ENCODE data around the gene SCAMP5.

The SCAMP5 gene

GRCh38 chr15:75036212-75036616 is 40.9 kb downstream of the SCAMP5 start:
- no peak for FAIRE-seq
- no peak for DNase-seq (ENCODE audit: insufficient read length, low spot score)
- TF ChIP-seq PAX5 (IDR thresholded peaks at IDR 0.05; ENCODE audit: insufficient read depth, low read length, severe bottlenecking) (no peak), POLR2A (IDR thresholded peaks at IDR 0.05; ENCODE audit: low read depth, low read length) (no peak), POU2F2 (IDR thresholded peaks at IDR 0.05; ENCODE audit: low read depth, low read length) (no peak), POLR2AphosphoS5 (IDR thresholded peaks at IDR 0.05; ENCODE audit: low read depth, low read length) (no peak)

- no peak for DNase-seq (ENCODE audit: insufficient read length, low spot score)
- TF ChIP-seq POLR2AphosphoS5 (IDR thresholded peaks at IDR 0.05; ENCODE audit: low read depth, low read length) (no peak), POLR2A (IDR thresholded peaks at IDR 0.05; ENCODE audit: low read depth, low read length) (no peak), POU2F2 (IDR thresholded peaks at IDR 0.05; ENCODE audit: low read depth, low read length) (no peak), PAX5 (IDR thresholded peaks at IDR 0.05; ENCODE audit: insufficient read depth, low read length, severe bottlenecking) (no peak), TAF1 (IDR thresholded peaks at IDR 0.05; ENCODE audit: low read depth, low read length) (no peak), SPI1 (IDR thresholded peaks at IDR 0.05; ENCODE audit: low read depth, low read length) (no peak)
- FAIRE-seq = no peak
Measured at GRCh38 chr15:75037685-75038084, 42.3 kb downstream of the SCAMP5 start.

- no peak for TF ChIP-seq SPI1 (IDR thresholded peaks at IDR 0.05; ENCODE audit: low read depth, low read length)
- no peak for TF ChIP-seq TAF1 (IDR thresholded peaks at IDR 0.05; ENCODE audit: low read depth, low read length)
- no peak for TF ChIP-seq PAX5 (IDR thresholded peaks at IDR 0.05; ENCODE audit: insufficient read depth, low read length, severe bottlenecking)
- no peak for TF ChIP-seq POLR2AphosphoS5 (IDR thresholded peaks at IDR 0.05; ENCODE audit: low read depth, low read length)
- no peak for TF ChIP-seq POU2F2 (IDR thresholded peaks at IDR 0.05; ENCODE audit: low read depth, low read length)
- TF ChIP-seq POLR2A (IDR thresholded peaks at IDR 0.05; ENCODE audit: low read depth, low read length) = no peak
- FAIRE-seq (no peak), DNase-seq (ENCODE audit: insufficient read length, low spot score) (no peak)
Measured at GRCh38 chr15:75038231-75038630, 42.9 kb downstream of the SCAMP5 start.

GRCh38 chr15:75042730-75043508 is 47.6 kb downstream of the SCAMP5 start:
- peak; percentile 96 for FAIRE-seq
- peak; percentile 67 for DNase-seq (ENCODE audit: insufficient read length, low spot score)
- peak; percentile 78; the same call in 1 of the 2 replicates for TF ChIP-seq POU2F2 (IDR thresholded peaks at IDR 0.05; ENCODE audit: low read depth, low read length)
- TF ChIP-seq POLR2AphosphoS5 (IDR thresholded peaks at IDR 0.05; ENCODE audit: low read depth, low read length) = peak; percentile 74; the same call in 1 of the 2 replicates
- TF ChIP-seq TAF1 (IDR thresholded peaks at IDR 0.05; ENCODE audit: low read depth, low read length) = peak; percentile 15
- TF ChIP-seq PAX5 (IDR thresholded peaks at IDR 0.05; ENCODE audit: insufficient read depth, low read length, severe bottlenecking) = peak; percentile 22
- TF ChIP-seq POLR2A (IDR thresholded peaks at IDR 0.05; ENCODE audit: low read depth, low read length) = peak; percentile 58; the same call in 1 of the 2 replicates
- peak; percentile 100 for TF ChIP-seq SPI1 (IDR thresholded peaks at IDR 0.05; ENCODE audit: low read depth, low read length)

- no peak for DNase-seq (ENCODE audit: insufficient read length, low spot score)
- no peak for FAIRE-seq
- TF ChIP-seq POU2F2 (IDR thresholded peaks at IDR 0.05; ENCODE audit: low read depth, low read length) (peak; percentile 24; the same call in 1 of the 2 replicates), POLR2AphosphoS5 (IDR thresholded peaks at IDR 0.05; ENCODE audit: low read depth, low read length) (peak; percentile 52; the same call in 1 of the 2 replicates), PAX5 (IDR thresholded peaks at IDR 0.05; ENCODE audit: insufficient read depth, low read length, severe bottlenecking) (peak; percentile 4), POLR2A (IDR thresholded peaks at IDR 0.05; ENCODE audit: low read depth, low read length) (peak; percentile 58; the same call in 1 of the 2 replicates), SPI1 (IDR thresholded peaks at IDR 0.05; ENCODE audit: low read depth, low read length) (peak; percentile 44; the same call in 1 of the 2 replicates), TAF1 (IDR thresholded peaks at IDR 0.05; ENCODE audit: low read depth, low read length) (0 out of 2 replicates have a peak, but pooled peaks have one; percentile 27)
Measured at GRCh38 chr15:75043509-75044257, 48.3 kb downstream of the SCAMP5 start.

- DNase-seq (ENCODE audit: insufficient read length, low spot score) (no peak), FAIRE-seq (no peak)
Measured at GRCh38 chr15:75044258-75044878, 49.0 kb downstream of the SCAMP5 start.

GRCh38 chr15:75045332-75046015 is 50.1 kb downstream of the SCAMP5 start:
- FAIRE-seq = peak; percentile 62

More at GRCh38 chr15:75044258-75044878, 49.0 kb downstream of the SCAMP5 start:
- no peak for TF ChIP-seq POLR2A (IDR thresholded peaks at IDR 0.05; ENCODE audit: low read depth, low read length)
- TF ChIP-seq SPI1 (IDR thresholded peaks at IDR 0.05; ENCODE audit: low read depth, low read length) = no peak
- TF ChIP-seq TAF1 (IDR thresholded peaks at IDR 0.05; ENCODE audit: low read depth, low read length) = no peak
- TF ChIP-seq POU2F2 (IDR thresholded peaks at IDR 0.05; ENCODE audit: low read depth, low read length) = no peak
- TF ChIP-seq PAX5 (IDR thresholded peaks at IDR 0.05; ENCODE audit: insufficient read depth, low read length, severe bottlenecking) = no peak
- no peak for TF ChIP-seq POLR2AphosphoS5 (IDR thresholded peaks at IDR 0.05; ENCODE audit: low read depth, low read length)

GRCh38 chr15:75048394-75048793 is 53.0 kb downstream of the SCAMP5 start:
- FAIRE-seq (no peak), DNase-seq (ENCODE audit: insufficient read length, low spot score) (no peak)
- TF ChIP-seq POU2F2 (IDR thresholded peaks at IDR 0.05; ENCODE audit: low read depth, low read length) = no peak
- no peak for TF ChIP-seq TAF1 (IDR thresholded peaks at IDR 0.05; ENCODE audit: low read depth, low read length)
- TF ChIP-seq POLR2A (IDR thresholded peaks at IDR 0.05; ENCODE audit: low read depth, low read length) = 0 out of 2 replicates have a peak, but pooled peaks have one; percentile 19
- no peak for TF ChIP-seq SPI1 (IDR thresholded peaks at IDR 0.05; ENCODE audit: low read depth, low read length)
- TF ChIP-seq PAX5 (IDR thresholded peaks at IDR 0.05; ENCODE audit: insufficient read depth, low read length, severe bottlenecking) = no peak
- TF ChIP-seq POLR2AphosphoS5 (IDR thresholded peaks at IDR 0.05; ENCODE audit: low read depth, low read length) = no peak

More at GRCh38 chr15:75045332-75046015, 50.1 kb downstream of the SCAMP5 start:
- DNase-seq (ENCODE audit: insufficient read length, low spot score) = no peak
- no peak for TF ChIP-seq POU2F2 (IDR thresholded peaks at IDR 0.05; ENCODE audit: low read depth, low read length)
- TF ChIP-seq SPI1 (IDR thresholded peaks at IDR 0.05; ENCODE audit: low read depth, low read length) = no peak
- 0 out of 2 replicates have a peak, but pooled peaks have one; percentile 33 for TF ChIP-seq POLR2AphosphoS5 (IDR thresholded peaks at IDR 0.05; ENCODE audit: low read depth, low read length)
- TF ChIP-seq POLR2A (IDR thresholded peaks at IDR 0.05; ENCODE audit: low read depth, low read length) = no peak
- TF ChIP-seq TAF1 (IDR thresholded peaks at IDR 0.05; ENCODE audit: low read depth, low read length) = no peak
